GM13976 (cell line): ENCODE results near the gene DXO.
"Not testable (repeated sequence)": the region's sequence is repeated elsewhere in the genome, so short reads cannot be mapped to it uniquely, and the experiment has no call there.

Source experiments
- DNase-seq: peaks from one replicate; pipeline ENCODE4 v3.0.0; 2012; ENCODE audit warnings: low spot score
- CTCF ChIP-seq: IDR thresholded peaks from 2 replicates; pipeline ENCODE4 v1.5.1; 2012; ENCODE audit warnings: borderline replicate concordance, mild to moderate bottlenecking; ENCODE audit not compliant: insufficient read depth; ENCODE audit errors: extremely low read depth, missing control alignments, control extremely low read depth
- in situ Hi-C: fragments of 300-500 bp; cut with MboI; formaldehyde crosslinking; loops from one replicate; pipeline ENCODE4 v1.12.0; 2022; ENCODE audit warnings: low sequenced_read_pairs, mixed read lengths, inconsistent platforms; ENCODE audit not compliant: unreplicated experiment

DXO gene

GRCh38 chr6:31971993-31972708 lies at the start of gene DXO:
DXO (minus strand) TSS chr6:31972138; CDS start chr6:31971675, 463 bp downstream.
- peak; percentile 99 for DNase-seq
- in situ Hi-C loops = no loop called here

GRCh38 chr6:32014547-32014946 lies 42.6 kb upstream of the DXO start, which contains the start of gene C4B:
C4B (plus strand) TSS chr6:32014795; CDS start chr6:32014846, 51 bp downstream.
- in situ Hi-C loops, DNase-seq: not testable (repeated sequence)

More at GRCh38 chr6:31971993-31972708, at the start of gene DXO:
- no peak for TF ChIP-seq CTCF

- in situ Hi-C loops = not testable (repeated sequence)
These were observed 41.8 kb upstream of the DXO start for GRCh38 chr6:32013738-32014137.

GRCh38 chr6:32012941-32013617 lies 41.1 kb upstream of the DXO start:
- in situ Hi-C loops, DNase-seq: not testable (repeated sequence)

More at GRCh38 chr6:32013738-32014137, 41.8 kb upstream of the DXO start:
- DNase-seq = not testable (repeated sequence)

GRCh38 chr6:32010856-32011530 lies 39.1 kb upstream of the DXO start:
- DNase-seq, in situ Hi-C loops: not testable (repeated sequence)

- in situ Hi-C loops, DNase-seq: not testable (repeated sequence)
These were observed 37.6 kb upstream of the DXO start for GRCh38 chr6:32009537-32009936.

GRCh38 chr6:32008616-32009015 lies 36.7 kb upstream of the DXO start:
- in situ Hi-C loops, DNase-seq: not testable (repeated sequence)

GRCh38 chr6:32008037-32008436 lies 36.1 kb upstream of the DXO start:
- in situ Hi-C loops, DNase-seq: not testable (repeated sequence)

- in situ Hi-C loops, DNase-seq: not testable (repeated sequence)
These were observed 35.1 kb upstream of the DXO start for GRCh38 chr6:32007086-32007485.

GRCh38 chr6:32005991-32006529 lies 34.1 kb upstream of the DXO start:
- DNase-seq, in situ Hi-C loops: not testable (repeated sequence)

GRCh38 chr6:32005538-32005880 lies 33.6 kb upstream of the DXO start:
- in situ Hi-C loops = not testable (repeated sequence)

GRCh38 chr6:32004864-32005537 lies 33.1 kb upstream of the DXO start:
- in situ Hi-C loops, DNase-seq: not testable (repeated sequence)

More at GRCh38 chr6:32005538-32005880, 33.6 kb upstream of the DXO start:
- DNase-seq = not testable (repeated sequence)

GRCh38 chr6:32004393-32004792 lies 32.5 kb upstream of the DXO start:
- DNase-seq, in situ Hi-C loops: not testable (repeated sequence)

- in situ Hi-C loops, DNase-seq: not testable (repeated sequence)
These were observed 31.4 kb upstream of the DXO start for GRCh38 chr6:32003301-32003700.

GRCh38 chr6:32002546-32003268 lies 30.8 kb upstream of the DXO start:
- in situ Hi-C loops = not testable (repeated sequence)

GRCh38 chr6:31996385-31996784 lies 24.4 kb upstream of the DXO start:
- DNase-seq, in situ Hi-C loops: not testable (repeated sequence)

More at GRCh38 chr6:32002546-32003268, 30.8 kb upstream of the DXO start:
- not testable (repeated sequence) for DNase-seq
